ENCODE data around the gene TMEM109. TPM values are rescaled to one million over a fixed set of nuclear protein-coding genes. Genes with fewer than 3 reads are reported as not detected.

TMEM109 gene
- total RNA-seq, 4 donors from 2014 or later: 107 to 132 (median 120) TPM

DNA sequence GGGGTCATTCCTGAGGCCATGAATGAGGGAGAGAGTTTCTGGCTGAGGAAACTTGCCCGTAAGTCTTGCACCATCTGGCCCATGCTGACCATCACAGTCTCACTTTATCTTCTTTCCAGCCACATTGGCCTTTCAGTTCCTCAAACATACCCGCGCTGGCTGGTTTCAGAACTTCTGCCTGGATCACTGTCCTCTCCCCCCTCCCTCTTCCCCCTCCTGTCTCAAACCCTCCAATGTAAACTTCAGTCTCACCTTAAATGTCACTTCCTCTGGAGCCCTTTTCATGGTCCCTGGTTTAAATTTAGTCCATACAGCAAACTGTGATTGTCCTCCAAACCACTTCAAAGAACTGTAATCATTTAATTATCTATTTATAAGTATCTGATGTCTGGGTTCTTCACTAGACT is 3.7 kb upstream of the TMEM109 start:
- no peaks in the 10 kb centered on the region for H3K36me3 ChIP-seq
- no peak for TF ChIP-seq POLR2AphosphoS5 (IDR thresholded peaks at IDR 0.05)
- no peak for TF ChIP-seq EP300 (IDR thresholded peaks at IDR 0.05)
- TF ChIP-seq POLR2A (IDR thresholded peaks at IDR 0.05): no peak
- TF ChIP-seq, protein P1, sequence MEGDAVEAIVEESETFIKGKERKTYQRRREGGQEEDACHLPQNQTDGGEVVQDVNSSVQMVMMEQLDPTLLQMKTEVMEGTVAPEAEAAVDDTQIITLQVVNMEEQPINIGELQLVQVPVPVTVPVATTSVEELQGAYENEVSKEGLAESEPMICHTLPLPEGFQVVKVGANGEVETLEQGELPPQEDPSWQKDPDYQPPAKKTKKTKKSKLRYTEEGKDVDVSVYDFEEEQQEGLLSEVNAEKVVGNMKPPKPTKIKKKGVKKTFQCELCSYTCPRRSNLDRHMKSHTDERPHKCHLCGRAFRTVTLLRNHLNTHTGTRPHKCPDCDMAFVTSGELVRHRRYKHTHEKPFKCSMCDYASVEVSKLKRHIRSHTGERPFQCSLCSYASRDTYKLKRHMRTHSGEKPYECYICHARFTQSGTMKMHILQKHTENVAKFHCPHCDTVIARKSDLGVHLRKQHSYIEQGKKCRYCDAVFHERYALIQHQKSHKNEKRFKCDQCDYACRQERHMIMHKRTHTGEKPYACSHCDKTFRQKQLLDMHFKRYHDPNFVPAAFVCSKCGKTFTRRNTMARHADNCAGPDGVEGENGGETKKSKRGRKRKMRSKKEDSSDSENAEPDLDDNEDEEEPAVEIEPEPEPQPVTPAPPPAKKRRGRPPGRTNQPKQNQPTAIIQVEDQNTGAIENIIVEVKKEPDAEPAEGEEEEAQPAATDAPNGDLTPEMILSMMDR (IDR thresholded peaks at IDR 0.05): no peak
- no peak overlapping the region for H3K27ac ChIP-seq
- ATAC-seq: no peak
- no peak overlapping the region for H3K4me3 ChIP-seq
- WGBS, 2 donors (ENCODE audit: low coverage in 1 of 2): 67 to 69% methylated on average over 3 of the region's 3 CpGs
- H3K4me1 ChIP-seq: peaks cover 0 to 34% (median 4%) of the 10 kb centered on the region in 3 donors
- H3K9me3 ChIP-seq: no peaks in the 10 kb centered on the region
- H3K27me3 ChIP-seq: no peaks in the 10 kb centered on the region

GRCh38 chr11:60910711-60911380 is 3.1 kb upstream of the TMEM109 start:
- Histone ChIP-seq H3K36me3 (no peaks in the 10 kb centered on the region), H3K27me3 (no peaks in the 10 kb centered on the region), H3K4me3 (no peak overlapping the region), H3K9me3 (no peaks in the 10 kb centered on the region), H3K27ac (no peak overlapping the region), H3K4me1 (peaks cover 0 to 34% (median 9%) of the 10 kb centered on the region in 3 donors)
- ATAC-seq: no peak
- TF ChIP-seq EP300 (IDR thresholded peaks at IDR 0.05) (no peak), POLR2AphosphoS5 (IDR thresholded peaks at IDR 0.05) (no peak), POLR2A (IDR thresholded peaks at IDR 0.05) (no peak)
- TF ChIP-seq, protein P1 (IDR thresholded peaks at IDR 0.05): no peak
- 51 to 76% methylated on average over 2 to 5 of the region's 5 CpGs for WGBS, 2 donors (ENCODE audit: low coverage in 1 of 2)

DNA sequence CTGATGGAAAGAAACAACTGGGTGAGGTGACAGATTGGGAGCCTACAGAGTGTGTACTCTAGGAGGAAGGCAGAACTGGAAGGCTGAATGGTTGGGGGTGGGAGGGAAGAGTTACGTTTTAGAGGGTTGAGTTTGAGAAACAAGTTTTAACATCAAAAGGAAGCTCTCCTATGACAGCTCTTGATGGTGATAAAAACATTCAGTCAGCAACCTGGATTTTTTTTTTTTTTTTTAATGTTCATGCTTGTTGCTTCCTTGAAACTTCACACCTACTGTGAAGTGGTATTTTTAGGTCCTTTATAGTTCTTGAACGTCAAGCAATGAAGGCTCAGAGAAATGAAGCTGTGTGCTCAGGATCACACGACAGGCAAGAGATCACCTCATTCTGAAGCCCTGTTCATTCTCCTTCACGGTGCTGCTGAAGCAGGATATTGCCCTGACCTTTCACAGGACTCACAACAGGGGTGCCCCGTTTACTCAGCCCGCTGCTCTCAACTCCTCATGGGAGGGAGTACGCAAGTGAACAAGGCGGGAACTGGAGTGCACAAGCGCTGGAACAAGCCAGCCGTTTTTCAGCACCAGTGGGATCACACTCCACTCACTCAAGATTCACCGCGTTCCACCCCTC is 1.6 kb upstream of the TMEM109 start:
- no peak overlapping the region for H3K4me3 ChIP-seq
- peak overlapping the region in 2 of 4 donors; percentile 97 for H3K27ac ChIP-seq
- no peak for TF ChIP-seq EP300 (IDR thresholded peaks at IDR 0.05)
- TF ChIP-seq, protein P1 (IDR thresholded peaks at IDR 0.05): no peak
- no peak for TF ChIP-seq POLR2AphosphoS5 (IDR thresholded peaks at IDR 0.05)
- TF ChIP-seq POLR2A (IDR thresholded peaks at IDR 0.05): no peak

GRCh38 chr11:60912851-60913528 is 968 bp upstream of the TMEM109 start:
- ATAC-seq: no peak
- Histone ChIP-seq H3K4me3 (peak overlapping the region in 1 of 2 donors; percentile 95), H3K4me1 (peaks cover 0 to 46% (median 16%) of the 10 kb centered on the region in 3 donors), H3K9me3 (no peaks in the 10 kb centered on the region), H3K27ac (peak overlapping the region; percentile 93 to 97 (median 97)), H3K36me3 (no peaks in the 10 kb centered on the region), H3K27me3 (no peaks in the 10 kb centered on the region)
- 75 to 80% methylated on average over 4 to 10 of the region's 22 CpGs for WGBS, 2 donors (ENCODE audit: low coverage in 1 of 2)
- TF ChIP-seq POLR2A (IDR thresholded peaks at IDR 0.05) (no peak), POLR2AphosphoS5 (IDR thresholded peaks at IDR 0.05) (no peak), EP300 (IDR thresholded peaks at IDR 0.05) (no peak)
- TF ChIP-seq, protein P1 (IDR thresholded peaks at IDR 0.05): no peak

More for the DNA sequence above, 1.6 kb upstream of the TMEM109 start:
- 58 to 69% methylated on average over 4 to 9 of the region's 12 CpGs for WGBS, 2 donors (ENCODE audit: low coverage in 1 of 2)
- H3K36me3 ChIP-seq: no peaks in the 10 kb centered on the region
- peaks cover 0 to 41% (median 16%) of the 10 kb centered on the region in 3 donors for H3K4me1 ChIP-seq
- no peaks in the 10 kb centered on the region for H3K9me3 ChIP-seq
- no peak for ATAC-seq
- H3K27me3 ChIP-seq: no peaks in the 10 kb centered on the region
